SK-MEL-5 (cell line): ENCODE data around the gene PRDM5. TPM values are rescaled to one million over a fixed set of nuclear protein-coding genes. Genes with fewer than 3 reads are reported as not detected.
A peak's percentile ranks its signal among the peaks of the same experiment; 100 is the strongest.

Source experiments
- DNase-seq: peaks from one replicate; pipeline ENCODE4 v3.0.0-alpha.2; 2016; ENCODE audit warnings: low read depth, low spot score
- in situ Hi-C: cut with HindIII; loops from 2 replicates; pipeline ENCODE4 v1.10.0; 2016; ENCODE audit warnings: low sequenced_read_pairs, high pct_unique_total_duplicates, low pct_unique_long_range_greater_than_20kb
- total RNA-seq: library from RNA; depleted of rRNA; stranded (reverse); fragments of >200 nt; shearing (Covaris generic); gene quantifications from 2 replicates; pipeline ENCODE4 v1.2.3, GENCODE V29; 2014

PRDM5 gene
- total RNA-seq, 1 experiment from 2014 or later: 7.8 TPM

- in situ Hi-C loops: no loop called here
- no peak for DNase-seq
These were observed 82.4 kb downstream of the PRDM5 start for GRCh38 chr4:120839974-120840751.

- in situ Hi-C loops: no loop called here
- no peak for DNase-seq
These were observed 83.1 kb downstream of the PRDM5 start for GRCh38 chr4:120839334-120839973.

GRCh38 chr4:120838784-120839183 is 83.7 kb downstream of the PRDM5 start:
- DNase-seq: no peak
- in situ Hi-C loops: no loop called here

DNA sequence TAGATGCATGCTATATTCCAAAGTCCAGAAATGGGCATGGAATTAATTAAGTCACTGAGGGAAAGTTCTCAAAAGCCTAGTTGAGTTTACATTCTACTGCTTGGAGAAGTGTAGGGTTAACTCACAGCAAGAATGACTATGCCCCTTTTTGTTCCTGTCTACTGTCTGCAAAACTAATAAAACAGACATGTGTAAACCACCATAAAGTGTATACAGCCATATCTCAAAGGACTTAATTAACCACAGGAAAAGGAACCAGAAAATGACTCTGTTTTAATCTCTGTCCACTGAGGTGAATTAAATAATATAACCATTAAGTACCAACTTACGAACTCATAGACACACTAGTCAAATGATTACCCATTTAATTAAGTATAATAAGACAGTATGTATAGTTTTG is 84.9 kb downstream of the PRDM5 start:
- in situ Hi-C loops: no loop called here
- no peak for DNase-seq

DNA sequence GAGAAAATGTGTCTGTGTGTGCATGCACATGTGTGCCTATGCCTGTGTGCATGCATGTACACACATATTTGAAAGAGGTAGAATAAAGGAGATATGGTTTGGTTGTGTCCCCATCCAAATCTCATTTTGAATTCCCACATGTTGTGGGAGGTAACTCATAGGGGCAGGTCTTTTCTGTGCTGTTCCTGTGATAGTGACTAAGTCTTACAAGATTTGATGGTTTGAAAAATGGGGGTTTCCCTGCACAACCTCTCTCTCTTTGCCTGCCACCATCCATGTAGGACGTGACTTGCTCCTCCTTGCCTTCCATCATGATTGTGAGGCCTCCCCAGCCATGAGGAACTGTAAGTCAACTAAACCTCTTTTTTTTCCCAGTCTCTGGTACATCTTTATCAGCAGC is 87.2 kb downstream of the PRDM5 start:
- DNase-seq: no peak

DNA sequence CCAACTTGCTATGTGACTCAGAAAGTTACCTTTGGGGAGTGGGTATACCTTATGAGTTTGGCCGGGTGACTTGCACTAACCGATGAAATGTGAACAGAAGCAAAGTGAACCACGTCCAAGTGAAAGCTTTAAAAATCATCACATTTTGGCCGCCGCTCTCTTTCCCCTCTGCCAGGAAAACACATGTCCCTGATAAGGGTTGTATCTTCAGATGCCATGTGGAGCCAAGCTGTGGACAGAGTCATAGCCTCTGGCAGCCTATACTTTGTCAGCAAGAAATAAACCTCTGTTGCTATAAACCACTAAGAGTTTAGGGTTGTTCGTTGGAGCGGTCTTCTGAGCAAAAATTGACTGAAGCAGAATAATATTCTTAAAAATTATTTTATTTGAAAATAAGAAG is 92.3 kb downstream of the PRDM5 start:
- no peak for DNase-seq
- in situ Hi-C loops: no loop called here

More for the DNA sequence above, 87.2 kb downstream of the PRDM5 start:
- in situ Hi-C loops: no loop called here

DNA sequence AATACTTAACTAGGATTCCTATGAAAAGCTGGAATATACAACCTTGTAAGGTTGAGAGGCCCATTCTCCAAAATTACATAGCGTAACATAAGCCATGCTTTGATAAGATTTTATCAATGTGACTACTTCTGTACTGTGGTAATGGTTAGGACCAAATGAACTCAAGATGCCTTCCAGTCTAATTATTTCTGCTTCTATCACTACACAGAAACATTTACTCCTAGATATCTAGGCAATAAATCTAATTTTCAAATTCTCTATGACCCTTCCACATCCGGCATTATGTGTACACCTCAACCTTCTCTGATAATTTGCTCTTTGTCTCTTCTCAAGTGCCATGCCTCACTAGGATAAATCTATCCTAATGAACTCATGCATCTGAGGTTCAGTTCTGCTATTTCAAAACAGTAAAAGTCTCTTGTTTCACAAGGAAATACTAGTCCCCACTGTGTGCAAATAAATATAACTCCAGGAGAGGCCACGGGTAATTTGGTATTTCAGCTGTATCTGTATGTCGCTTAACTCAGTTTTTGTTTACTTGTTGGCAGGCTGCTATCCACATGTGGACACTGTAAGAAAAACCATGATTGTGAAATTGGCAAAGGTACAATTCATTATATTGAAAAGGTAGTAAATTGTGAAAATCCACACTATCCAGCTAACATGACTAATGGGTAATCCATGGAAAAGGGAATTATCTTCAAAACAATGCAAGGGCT is 93.3 kb downstream of the PRDM5 start:
- in situ Hi-C loops: no loop called here
- no peak for DNase-seq

GRCh38 chr4:120826853-120827252 is 95.7 kb downstream of the PRDM5 start:
- in situ Hi-C loops: no loop called here
- no peak for DNase-seq

DNA sequence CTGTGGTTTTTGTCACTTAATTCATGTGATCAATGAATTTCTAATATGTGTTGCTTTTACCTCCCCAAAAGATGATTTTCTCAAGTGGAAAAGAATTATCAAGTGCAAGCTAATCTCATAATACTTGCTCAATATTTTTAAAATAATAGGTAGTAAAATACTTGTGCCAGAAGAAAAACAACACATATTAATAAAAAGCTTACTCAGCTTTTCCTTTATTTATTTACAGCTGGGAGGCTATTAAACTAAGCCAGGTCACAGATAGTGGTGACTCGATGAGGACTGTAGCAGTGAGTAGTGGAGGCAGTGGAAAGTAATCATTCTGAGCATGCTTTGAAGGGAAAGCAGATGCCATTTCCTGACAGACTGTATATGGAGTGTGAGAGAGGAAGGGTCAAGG is 96.1 kb downstream of the PRDM5 start:
- DNase-seq: no peak

GRCh38 chr4:120824946-120825345 is 97.6 kb downstream of the PRDM5 start:
- DNase-seq: no peak
- in situ Hi-C loops: no loop called here

More for the DNA sequence above, 96.1 kb downstream of the PRDM5 start:
- in situ Hi-C loops: no loop called here

DNA sequence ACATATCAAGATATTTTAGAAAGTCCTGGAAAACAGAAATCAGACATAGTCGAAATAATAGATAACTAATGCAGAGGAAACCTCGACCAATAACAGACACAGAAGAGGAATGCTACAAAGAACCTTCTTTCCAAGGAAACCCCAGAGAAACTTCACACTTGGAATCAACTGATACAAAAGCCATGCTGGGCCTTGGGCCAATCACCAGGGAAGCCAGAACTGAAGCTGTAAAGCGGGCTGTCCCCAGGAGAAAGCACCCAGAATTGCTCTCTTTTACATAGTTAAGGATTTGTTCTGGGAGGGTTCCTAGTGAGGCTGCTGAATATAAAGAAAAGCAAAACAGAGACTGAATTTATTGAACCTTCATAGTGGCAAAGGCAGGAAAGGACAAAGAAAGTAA is 100.5 kb downstream of the PRDM5 start:
- in situ Hi-C loops: no loop called here
- no peak for DNase-seq

DNA sequence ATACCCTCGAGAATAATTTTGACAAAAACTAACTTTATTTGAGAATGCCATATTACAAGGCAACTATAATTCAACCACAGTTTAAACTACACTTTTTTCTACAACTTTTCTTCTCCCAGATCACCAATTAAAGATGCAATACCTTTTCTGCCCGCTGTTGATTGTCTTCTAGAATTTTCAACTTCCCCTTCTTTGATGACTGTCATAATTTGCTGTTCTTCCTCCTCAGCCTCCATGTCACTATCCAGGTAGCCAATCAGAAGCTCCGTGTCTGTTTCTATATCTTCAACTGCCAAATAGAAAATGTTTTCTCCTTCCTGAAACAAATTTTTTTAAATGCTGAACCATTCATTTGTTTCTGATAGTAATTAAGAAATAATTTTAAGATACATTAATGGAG is 101.5 kb downstream of the PRDM5 start:
- in situ Hi-C loops: no loop called here
- DNase-seq: no peak

DNA sequence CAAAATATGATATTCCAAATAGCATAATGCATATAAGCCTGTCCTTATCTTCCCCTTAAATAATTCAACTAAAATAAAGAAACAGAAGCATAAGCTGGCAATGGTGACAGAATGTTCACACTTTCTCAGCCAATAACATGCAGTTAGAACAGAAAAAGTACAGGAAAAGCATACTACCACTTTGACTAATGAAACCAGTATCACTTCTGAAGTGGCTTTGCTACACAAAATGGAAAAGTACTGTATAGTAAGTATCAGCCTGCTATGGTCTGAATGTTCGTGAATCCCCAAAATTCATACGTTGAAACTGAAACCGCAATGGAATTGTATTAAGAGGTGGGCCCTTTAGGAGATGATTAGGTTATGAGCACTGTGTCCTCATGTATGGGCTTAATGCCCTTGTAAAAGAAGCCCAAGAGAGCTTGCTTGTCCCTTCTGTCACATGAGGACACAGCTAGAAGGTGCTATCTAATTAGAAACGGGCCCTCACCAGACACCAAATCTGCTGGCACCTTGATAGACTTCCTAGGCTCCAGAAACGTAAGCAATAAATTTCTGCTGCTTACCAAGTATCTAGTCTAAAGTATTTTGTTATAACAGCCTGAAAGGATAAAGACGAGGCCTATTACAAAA is 102.6 kb downstream of the PRDM5 start:
- no peak for DNase-seq
- in situ Hi-C loops: no loop called here

GRCh38 chr4:120816296-120816965 is 106.1 kb downstream of the PRDM5 start:
- no peak for DNase-seq
- in situ Hi-C loops: no loop called here

- in situ Hi-C loops: no loop called here
- DNase-seq: no peak
These were observed 107.2 kb downstream of the PRDM5 start for GRCh38 chr4:120815361-120815760.

- no peak for DNase-seq
- in situ Hi-C loops: no loop called here
These were observed 107.6 kb downstream of the PRDM5 start for GRCh38 chr4:120814886-120815285.

- in situ Hi-C loops: no loop called here
- DNase-seq: no peak
These were observed 110.3 kb downstream of the PRDM5 start for GRCh38 chr4:120812216-120812615.

DNA sequence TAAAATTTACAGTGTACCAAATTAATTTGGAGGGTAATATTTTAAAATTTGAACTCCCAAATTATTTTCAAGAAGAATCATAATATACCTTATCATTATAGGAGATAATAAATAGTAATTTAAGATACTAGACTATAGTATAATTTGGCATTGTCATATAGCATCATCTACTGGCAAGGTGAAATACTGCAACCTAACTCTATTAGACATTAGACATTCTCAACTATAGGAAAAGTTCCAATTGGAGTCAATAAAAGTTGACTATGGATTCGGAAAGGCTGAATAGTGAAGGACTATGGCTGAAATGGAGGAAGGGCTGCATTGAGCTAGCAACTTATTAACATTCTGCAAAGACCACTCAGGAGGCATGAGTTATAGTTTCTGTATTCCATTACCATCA is 113.0 kb downstream of the PRDM5 start:
- in situ Hi-C loops: no loop called here
- DNase-seq: peak; percentile 10
